GM13977 (cell line): ENCODE measurements around the gene DNAJC5G.

Experiments
- DNase-seq: peaks from one replicate; pipeline ENCODE4 v3.0.0; 2012; ENCODE audit warnings: low spot score
- CTCF ChIP-seq: IDR thresholded peaks from 2 replicates; pipeline ENCODE4 v1.5.1; 2012; ENCODE audit warnings: mild to moderate bottlenecking, control low read depth; ENCODE audit not compliant: insufficient read depth; ENCODE audit errors: extremely low read depth, missing control alignments
- in situ Hi-C: fragments of 300-500 bp; cut with MboI; formaldehyde crosslinking; loops from one replicate; pipeline ENCODE4 v1.12.0; 2022; ENCODE audit warnings: low sequenced_read_pairs, low pct_unique_long_range_greater_than_20kb, mixed read lengths, inconsistent platforms; ENCODE audit not compliant: unreplicated experiment

Gene DNAJC5G

GRCh38 chr2:27285481-27285880, 10.2 kb downstream of the DNAJC5G start:
- DNase-seq: no peak
- in situ Hi-C loops: loop anchor here (10.0 to 25.0 kb wide), 3 partner anchors 181 to 448 kb away; partner anchors contain the start of genes DPYSL5 and MAPRE3
- TF ChIP-seq CTCF: no peak

DNA sequence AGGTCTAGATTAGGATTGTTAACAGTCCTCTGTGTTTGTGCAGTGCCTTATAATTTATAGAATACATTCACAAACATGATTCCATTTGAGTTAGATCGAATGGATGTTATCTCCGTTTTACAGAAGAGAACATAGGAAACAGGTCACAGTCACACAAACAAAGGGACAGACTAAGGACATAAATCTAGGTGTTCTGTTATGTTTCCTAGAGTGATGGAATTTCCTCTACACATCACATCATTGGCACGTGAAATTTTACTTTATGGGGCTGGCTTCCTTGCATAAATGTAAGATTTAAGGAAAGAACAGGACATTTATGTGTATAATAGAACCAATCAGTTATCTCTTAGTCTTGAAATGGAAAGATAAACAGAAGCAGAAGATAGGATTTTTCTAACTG, 13.4 kb downstream of the DNAJC5G start:
- DNase-seq: no peak
- in situ Hi-C loops: loop anchor here (10.0 to 25.0 kb wide), 3 partner anchors 184 to 451 kb away; partner anchors contain the start of genes DPYSL5 and MAPRE3
- TF ChIP-seq CTCF: no peak

DNA sequence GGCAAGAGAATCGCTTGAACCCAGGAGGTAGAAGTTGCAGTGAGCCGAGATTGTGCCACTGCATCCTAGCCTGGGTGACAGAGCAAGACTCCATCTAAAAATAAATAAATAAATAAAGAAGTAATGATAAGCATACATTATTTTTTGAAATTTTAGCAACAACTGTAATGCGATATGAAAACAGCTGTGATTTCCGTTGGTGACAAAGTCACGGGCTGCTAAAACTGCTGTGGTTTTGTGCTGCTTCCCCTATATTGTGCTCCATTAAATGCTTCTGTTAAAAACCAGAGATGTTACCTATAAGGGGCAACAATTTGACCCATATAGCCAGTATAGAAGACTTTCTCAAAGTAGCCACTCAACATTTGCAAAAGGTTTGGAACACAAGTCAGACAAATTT, 15.3 kb downstream of the DNAJC5G start:
- in situ Hi-C loops: loop anchor here (25.0 kb wide), 2 partner anchors 328 to 453 kb away; partner anchors contain the start of genes DPYSL5 and MAPRE3
- no peak for TF ChIP-seq CTCF

DNA sequence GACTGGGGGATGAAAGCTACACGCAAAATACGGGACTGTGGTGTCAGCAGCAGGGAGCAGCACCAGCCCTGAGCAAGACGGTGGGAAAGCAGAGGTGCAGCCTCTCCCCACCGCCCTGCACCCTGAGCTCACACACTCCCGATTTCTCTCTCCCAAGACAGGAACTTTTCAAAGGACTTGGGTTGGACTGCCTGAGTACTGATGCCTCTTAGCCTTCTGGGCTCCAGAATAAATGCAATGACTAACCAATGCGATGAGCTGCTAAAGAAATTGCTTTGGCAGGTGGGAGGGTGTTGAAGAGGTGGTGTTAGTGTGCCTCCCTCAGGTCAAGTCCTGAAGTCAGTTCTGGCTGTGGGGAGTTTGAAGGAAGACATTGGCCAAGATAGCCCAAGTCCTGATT, 16.6 kb downstream of the DNAJC5G start:
- DNase-seq: no peak
- in situ Hi-C loops: loop anchor here (25.0 kb wide), 2 partner anchors 330 to 455 kb away; partner anchors contain the start of genes DPYSL5 and MAPRE3
- TF ChIP-seq CTCF: no peak

More for the DNA sequence above, 15.3 kb downstream of the DNAJC5G start:
- DNase-seq: no peak

- no peak for DNase-seq
- in situ Hi-C loops: loop anchor here (25.0 kb wide), 2 partner anchors 333 to 458 kb away; partner anchors contain the start of genes DPYSL5 and MAPRE3
- TF ChIP-seq CTCF: no peak
Measured at GRCh38 chr2:27294928-27295327, 19.7 kb downstream of the DNAJC5G start.

GRCh38 chr2:27296481-27296880, 21.2 kb downstream of the DNAJC5G start:
- in situ Hi-C loops: loop anchor here (25.0 kb wide), 2 partner anchors 334 to 459 kb away; partner anchors contain the start of genes DPYSL5 and MAPRE3
- DNase-seq: no peak
- no peak for TF ChIP-seq CTCF
